GM23338 (cell line): ENCODE data around the gene MANBA. TPM values are rescaled to one million over a fixed set of nuclear protein-coding genes. Genes with fewer than 3 reads are reported as not detected.

Experiments used
- ATAC-seq: fragments of 200-7000 bp; cut with Tn5 transposase; 3 replicates; pipeline ENCODE4 v1.9.1; 2020
- DNase-seq: peaks from one replicate; pipeline ENCODE4 v3.0.0-alpha.2; 2015; ENCODE audit warnings: low spot score
- H2AFZ ChIP-seq: fragments of 200-600 bp; sonication (generic); 2 replicates; pipeline ENCODE4 v1.8.0; 2016; ENCODE audit warnings: antibody characterized with exemption, mild to moderate bottlenecking, moderate library complexity
- H3F3A ChIP-seq: fragments of 200-600 bp; sonication (generic); replicated peaks from 2 replicates; pipeline ENCODE4 v1.8.0; 2017; ENCODE audit warnings: antibody characterized with exemption, mixed run types, low read depth
- H3K27ac ChIP-seq: fragments of 200-600 bp; sonication (generic); 2 replicates; pipeline ENCODE4 v1.6.1; 2016; ENCODE audit warnings: low read depth
- H3K27me3 ChIP-seq: fragments of 200-600 bp; sonication (generic); 2 replicates; pipeline ENCODE4 v1.8.0; 2016; ENCODE audit warnings: mild to moderate bottlenecking, mixed run types, moderate library complexity; ENCODE audit not compliant: insufficient read depth
- H3K36me3 ChIP-seq: fragments of 200-600 bp; sonication (generic); 2 replicates; pipeline ENCODE4 v1.8.0; 2016; ENCODE audit warnings: mild to moderate bottlenecking; ENCODE audit not compliant: insufficient read depth
- H3K4me1 ChIP-seq: fragments of 200-600 bp; sonication (generic); 2 replicates; pipeline ENCODE4 v1.8.0; 2016; ENCODE audit warnings: mild to moderate bottlenecking, moderate library complexity; ENCODE audit not compliant: insufficient read depth
- H3K4me2 ChIP-seq: fragments of 200-600 bp; sonication (generic); 2 replicates; pipeline ENCODE4 v1.7.1; 2017; ENCODE audit warnings: mixed run types
- H3K4me3 ChIP-seq: fragments of 200-600 bp; sonication (generic); 2 replicates; pipeline ENCODE4 v1.6.1; 2016; ENCODE audit warnings: mixed run types
- H3K79me2 ChIP-seq: fragments of 200-600 bp; sonication (generic); replicated peaks from 2 replicates; pipeline ENCODE4 v1.8.0; 2017; ENCODE audit warnings: mild to moderate bottlenecking; ENCODE audit not compliant: insufficient read depth
- H3K9me2 ChIP-seq: fragments of 200-600 bp; sonication (generic); 2 replicates; pipeline ENCODE4 v1.8.0; 2017; ENCODE audit not compliant: insufficient read depth
- H4K20me1 ChIP-seq: fragments of 200-600 bp; sonication (generic); replicated peaks from 2 replicates; pipeline ENCODE4 v1.8.0; 2017; ENCODE audit warnings: mild to moderate bottlenecking; ENCODE audit not compliant: insufficient read depth
- H3K27ac Mint-ChIP-seq: 2 replicates; pipeline ENCODE4 v1.8.0; 2020; ENCODE audit warnings: inconsistent platforms, mild to moderate bottlenecking, moderate library complexity, mixed read lengths
- H3K27me3 Mint-ChIP-seq: 3 replicates; pipeline ENCODE4 v1.8.0; 2022; ENCODE audit warnings: low read depth, mild to moderate bottlenecking, moderate library complexity, mixed read lengths, inconsistent platforms; ENCODE audit not compliant: insufficient read depth, poor library complexity
- H3K36me3 Mint-ChIP-seq: 3 replicates; pipeline ENCODE4 v1.8.0; 2021; ENCODE audit warnings: low read depth, mild to moderate bottlenecking, inconsistent platforms, moderate library complexity, mixed read lengths
- H3K4me1 Mint-ChIP-seq: 3 replicates; pipeline ENCODE4 v1.8.0; 2020; ENCODE audit warnings: mild to moderate bottlenecking, inconsistent platforms, mixed read lengths
- H3K4me3 Mint-ChIP-seq: 3 replicates; pipeline ENCODE4 v1.8.0; 2021; ENCODE audit warnings: moderate library complexity, mild to moderate bottlenecking, inconsistent platforms, mixed read lengths
- H3K9me3 Mint-ChIP-seq: 3 replicates; pipeline ENCODE4 v1.8.0; 2020; ENCODE audit warnings: moderate library complexity, mild to moderate bottlenecking, inconsistent platforms, mixed read lengths
- EZH2 ChIP-seq: fragments of 200-600 bp; sonication (generic); IDR thresholded peaks from one replicate; pipeline ENCODE4 v1.8.0; 2017; ENCODE audit warnings: antibody characterized with exemption, mild to moderate bottlenecking, low read depth; ENCODE audit not compliant: unreplicated experiment
- EZH2phosphoT487 ChIP-seq: fragments of 200-600 bp; sonication (generic); IDR thresholded peaks from one replicate; pipeline ENCODE4 v1.8.1; 2018; ENCODE audit warnings: antibody characterized with exemption; ENCODE audit not compliant: unreplicated experiment
- JUNB ChIP-seq: IDR thresholded peaks from one replicate; pipeline ENCODE4 v1.6.1; 2016; ENCODE audit warnings: antibody characterized with exemption; ENCODE audit not compliant: unreplicated experiment
- POLR2AphosphoS5 ChIP-seq: IDR thresholded peaks from 2 replicates; pipeline ENCODE4 v1.6.1; 2016; ENCODE audit warnings: antibody characterized with exemption, low read depth
- STAT1 ChIP-seq: IDR thresholded peaks from one replicate; pipeline ENCODE4 v1.6.1; 2016; ENCODE audit warnings: antibody characterized with exemption; ENCODE audit not compliant: unreplicated experiment
- ZNF114 ChIP-seq: fragments of 250-450 bp; sonication (Bioruptor Pico); IDR thresholded peaks from 2 replicates; pipeline ENCODE4 v1.5.0; 2020; ENCODE audit warnings: mild to moderate bottlenecking, moderate library complexity
- ZNF331 ChIP-seq: fragments of 250-450 bp; sonication (Bioruptor Pico); IDR thresholded peaks from 2 replicates; pipeline ENCODE4 v1.5.0; 2020; ENCODE audit warnings: low read depth, mild to moderate bottlenecking, moderate library complexity
- ZNF462 ChIP-seq: fragments of 250-450 bp; sonication (Bioruptor Pico); IDR thresholded peaks from 2 replicates; pipeline ENCODE4 v1.5.0; 2020; ENCODE audit warnings: mild to moderate bottlenecking, moderate library complexity
- polyA plus RNA-seq: library from polyadenylated mRNA; unstranded; fragments of >200 nt; fragmentation: Nextera tagmentation; extraction: Ambion mirVana; gene quantifications from 2 replicates; pipeline ENCODE4 v1.2.1, GENCODE V29; 2016
- total RNA-seq: library from RNA; depleted of rRNA; stranded (reverse); fragments of >200 nt; shearing (Covaris generic); gene quantifications from 2 replicates; pipeline ENCODE4 v1.2.3, GENCODE V29; 2014
- TF ChIP-seq, protein P1 (sequence below), 2 experiments: fragments of 200-600 bp in 1 of 2; sonication (generic) in 1 of 2; conservative IDR thresholded peaks; 2 replicates each; pipeline versions ENCODE4 v1.5.1 to v1.6.1; 2016 to 2017; ENCODE audit warnings: antibody characterized with exemption in 2 of 2, low read depth in 2 of 2, mild to moderate bottlenecking in 2 of 2, moderate library complexity in 1 of 2

Gene MANBA
- total and polyA plus RNA-seq, 2 experiments from 2014 or later = 13.2 to 54.3 TPM

DNA sequence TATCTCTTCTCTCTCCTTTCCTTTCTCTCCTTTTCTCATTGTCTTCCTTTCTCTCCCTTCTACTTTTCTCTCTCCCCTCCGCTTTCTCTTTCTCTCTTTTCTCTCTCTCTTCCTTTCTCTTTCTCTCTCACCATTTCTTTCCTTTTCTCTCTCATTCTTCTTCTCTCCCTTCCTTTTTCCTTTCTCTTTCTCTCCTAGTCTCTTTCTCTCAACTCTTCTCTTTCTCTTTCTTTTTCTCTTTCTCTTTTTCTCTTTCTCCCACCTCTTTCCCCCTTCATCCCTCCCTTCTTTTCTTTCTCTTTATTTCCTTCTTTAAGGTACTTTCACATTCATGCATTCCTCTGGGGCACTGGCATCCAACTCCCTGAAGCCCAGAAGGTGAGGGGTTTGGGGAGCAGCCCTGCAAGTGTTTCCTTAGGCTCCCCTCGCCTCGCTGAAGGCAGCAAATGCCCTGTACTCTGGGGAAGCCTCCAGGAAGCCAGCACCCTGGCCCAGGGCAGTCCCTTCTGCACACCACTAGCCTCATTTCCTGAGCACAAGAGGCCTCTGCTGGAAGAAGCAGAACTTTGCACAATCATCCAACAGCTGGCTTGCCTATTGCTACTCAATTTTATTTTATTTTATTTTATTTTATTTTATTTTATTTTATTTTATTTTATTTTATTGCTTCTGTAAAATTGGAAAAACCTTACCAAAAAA, 135.4 kb downstream of the MANBA start:
- TF ChIP-seq, protein P1, sequence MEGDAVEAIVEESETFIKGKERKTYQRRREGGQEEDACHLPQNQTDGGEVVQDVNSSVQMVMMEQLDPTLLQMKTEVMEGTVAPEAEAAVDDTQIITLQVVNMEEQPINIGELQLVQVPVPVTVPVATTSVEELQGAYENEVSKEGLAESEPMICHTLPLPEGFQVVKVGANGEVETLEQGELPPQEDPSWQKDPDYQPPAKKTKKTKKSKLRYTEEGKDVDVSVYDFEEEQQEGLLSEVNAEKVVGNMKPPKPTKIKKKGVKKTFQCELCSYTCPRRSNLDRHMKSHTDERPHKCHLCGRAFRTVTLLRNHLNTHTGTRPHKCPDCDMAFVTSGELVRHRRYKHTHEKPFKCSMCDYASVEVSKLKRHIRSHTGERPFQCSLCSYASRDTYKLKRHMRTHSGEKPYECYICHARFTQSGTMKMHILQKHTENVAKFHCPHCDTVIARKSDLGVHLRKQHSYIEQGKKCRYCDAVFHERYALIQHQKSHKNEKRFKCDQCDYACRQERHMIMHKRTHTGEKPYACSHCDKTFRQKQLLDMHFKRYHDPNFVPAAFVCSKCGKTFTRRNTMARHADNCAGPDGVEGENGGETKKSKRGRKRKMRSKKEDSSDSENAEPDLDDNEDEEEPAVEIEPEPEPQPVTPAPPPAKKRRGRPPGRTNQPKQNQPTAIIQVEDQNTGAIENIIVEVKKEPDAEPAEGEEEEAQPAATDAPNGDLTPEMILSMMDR (conservative IDR thresholded peaks at IDR 0.05; ENCODE audit: low read depth in 2 of 2) = peak; percentile 31 to 74; a peak in 3 of 4 replicates
- TF ChIP-seq JUNB (no peak), EZH2 (no peak), ZNF114 (CRISPR knock-in tag) (no peak)
- H2AFZ ChIP-seq = peak overlapping the region; percentile 91
- Mint-ChIP-seq H3K9me3 (no peaks in the 10 kb centered on the region), H3K4me3 (no peak overlapping the region), H3K27ac (no peak overlapping the region), H3K27me3 (peaks cover 3% of the 10 kb centered on the region), H3K36me3 (no peaks in the 10 kb centered on the region), H3K4me1 (peaks cover 14% of the 10 kb centered on the region)
- no peak overlapping the region for H3K4me2 ChIP-seq
- no peak overlapping the region for H3K4me3 ChIP-seq
- ATAC-seq (peak; percentile 86), DNase-seq (peak; percentile 52)
- no peaks in the 10 kb centered on the region for H3K36me3 ChIP-seq
- H3K9me2 ChIP-seq = no peaks in the 10 kb centered on the region
- no peaks in the 10 kb centered on the region for H4K20me1 ChIP-seq
- H3K27me3 ChIP-seq = no peaks in the 10 kb centered on the region
- H3F3A ChIP-seq = no peaks in the 10 kb centered on the region
- H3K79me2 ChIP-seq = no peaks in the 10 kb centered on the region
- no peak overlapping the region for H3K27ac ChIP-seq
- H3K4me1 ChIP-seq = peaks cover 13% of the 10 kb centered on the region

- Histone ChIP-seq H3K27me3 (no peaks in the 10 kb centered on the region), H3K4me1 (peaks cover 13% of the 10 kb centered on the region), H3F3A (no peaks in the 10 kb centered on the region), H4K20me1 (no peaks in the 10 kb centered on the region), H3K4me3 (no peak overlapping the region), H3K27ac (no peak overlapping the region), H3K36me3 (no peaks in the 10 kb centered on the region), H2AFZ (peak overlapping the region; percentile 91), H3K79me2 (no peaks in the 10 kb centered on the region), H3K9me2 (no peaks in the 10 kb centered on the region), H3K4me2 (no peak overlapping the region)
- Mint-ChIP-seq H3K36me3 (no peaks in the 10 kb centered on the region), H3K4me3 (no peak overlapping the region), H3K27ac (no peak overlapping the region), H3K27me3 (peaks cover 3% of the 10 kb centered on the region), H3K4me1 (peaks cover 15% of the 10 kb centered on the region), H3K9me3 (no peaks in the 10 kb centered on the region)
- ATAC-seq = no peak
- DNase-seq = no peak
- TF ChIP-seq JUNB (no peak), EZH2phosphoT487 (no peak), EZH2 (no peak), ZNF331 (no peak), POLR2AphosphoS5 (no peak), ZNF114 (CRISPR knock-in tag) (no peak)
Observed at GRCh38 chr4:102624505-102624904, 136.3 kb downstream of the MANBA start.

DNA sequence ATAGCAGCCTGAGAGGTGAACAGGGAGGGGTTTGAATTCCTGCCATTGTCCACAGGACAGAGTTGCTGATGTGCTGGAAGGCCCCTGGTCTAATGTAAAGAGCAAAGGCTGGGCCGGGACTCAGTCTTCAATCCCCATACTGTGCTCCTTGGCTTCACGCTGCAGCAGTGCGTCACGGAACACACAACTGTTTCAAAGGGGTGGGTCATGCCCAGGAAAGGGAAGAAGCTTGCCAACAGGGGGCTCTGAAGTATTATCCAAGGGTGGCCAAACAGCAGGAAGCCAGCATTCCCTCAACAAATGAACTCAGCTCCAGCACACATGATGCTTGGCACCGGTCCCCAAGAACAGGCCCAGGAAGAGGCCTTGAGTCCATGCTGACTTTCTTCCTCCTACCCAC, 137.1 kb downstream of the MANBA start:
- Histone ChIP-seq H2AFZ (peak overlapping the region; percentile 91), H3K36me3 (no peaks in the 10 kb centered on the region), H4K20me1 (no peaks in the 10 kb centered on the region), H3K9me2 (0 out of 2 replicates have a peak, but pooled peaks cover 1% of the 10 kb centered on the region), H3K27ac (no peak overlapping the region), H3F3A (no peaks in the 10 kb centered on the region), H3K27me3 (no peaks in the 10 kb centered on the region), H3K4me1 (peaks cover 13% of the 10 kb centered on the region), H3K4me2 (no peak overlapping the region), H3K79me2 (no peaks in the 10 kb centered on the region), H3K4me3 (no peak overlapping the region)
- Mint-ChIP-seq H3K36me3 (no peaks in the 10 kb centered on the region), H3K4me3 (no peak overlapping the region), H3K27ac (no peak overlapping the region), H3K9me3 (no peaks in the 10 kb centered on the region), H3K4me1 (peaks cover 15% of the 10 kb centered on the region), H3K27me3 (peaks cover 3% of the 10 kb centered on the region)
- ATAC-seq (peak; percentile 66), DNase-seq (peak; percentile 57)
- no peak for TF ChIP-seq ZNF462
- TF ChIP-seq ZNF114 (CRISPR knock-in tag) = no peak
- no peak for TF ChIP-seq STAT1
